Vagina (tissue), 2 donors: ENCODE results near the gene LRRFIP1.

Source experiments
- POLR2A ChIP-seq, 2 donors: fragments of 450-650 bp; IDR thresholded peaks; one replicate each; pipeline ENCODE4 v1.6.1; 2017; ENCODE audit warnings: antibody characterized with exemption in 2 of 2, mild to moderate bottlenecking in 2 of 2, moderate library complexity in 2 of 2
- TF ChIP-seq, protein P1 (sequence below), 3 experiments: fragments of 450-650 bp in 2 of 3; fragments of 200-600 bp in 1 of 3; sonication (generic) in 1 of 3; IDR thresholded peaks; one replicate each; pipeline ENCODE4 v1.5.1; 2017 to 2019; ENCODE audit warnings: antibody characterized with exemption in 3 of 3, mild to moderate bottlenecking in 2 of 3, moderate library complexity in 2 of 3

DNA sequence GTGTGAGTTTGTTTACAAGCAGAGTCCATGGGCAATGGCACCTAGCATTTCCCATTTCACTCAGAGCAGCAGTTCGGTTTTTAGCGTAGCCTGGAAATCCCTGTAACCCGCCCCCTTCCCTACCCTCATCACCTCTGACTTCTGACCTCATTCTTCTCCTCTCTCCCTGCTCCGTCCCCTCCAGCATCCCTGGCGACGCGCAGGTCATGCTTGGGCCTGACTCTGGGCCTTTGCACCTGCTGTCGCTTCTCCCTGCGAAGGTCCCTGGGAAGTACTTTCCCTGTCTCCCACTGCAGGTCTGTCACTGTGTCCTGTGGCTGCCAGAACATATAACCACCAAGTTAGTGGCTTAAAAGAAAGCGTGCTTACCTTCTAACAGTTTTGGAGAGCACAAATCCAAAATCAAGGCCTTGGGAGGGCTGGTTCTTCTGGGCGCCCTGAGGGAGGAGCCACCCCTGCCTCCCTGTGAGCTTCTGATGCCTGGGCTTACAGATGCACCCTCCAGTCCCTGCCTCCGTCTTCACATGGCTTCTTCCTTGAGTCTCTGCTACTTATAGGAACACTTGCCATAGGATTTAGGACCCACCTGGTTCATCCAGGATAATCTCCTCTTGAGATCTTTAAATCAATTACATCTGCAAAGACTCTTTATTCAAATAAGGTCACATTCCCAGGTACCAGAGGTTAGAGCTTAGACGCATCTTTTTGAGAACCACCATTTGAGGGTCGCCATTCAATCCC, 28.7 kb upstream of the LRRFIP1 start:
- TF ChIP-seq POLR2A (IDR thresholded peaks at IDR 0.05) = no peak
- TF ChIP-seq, protein P1, sequence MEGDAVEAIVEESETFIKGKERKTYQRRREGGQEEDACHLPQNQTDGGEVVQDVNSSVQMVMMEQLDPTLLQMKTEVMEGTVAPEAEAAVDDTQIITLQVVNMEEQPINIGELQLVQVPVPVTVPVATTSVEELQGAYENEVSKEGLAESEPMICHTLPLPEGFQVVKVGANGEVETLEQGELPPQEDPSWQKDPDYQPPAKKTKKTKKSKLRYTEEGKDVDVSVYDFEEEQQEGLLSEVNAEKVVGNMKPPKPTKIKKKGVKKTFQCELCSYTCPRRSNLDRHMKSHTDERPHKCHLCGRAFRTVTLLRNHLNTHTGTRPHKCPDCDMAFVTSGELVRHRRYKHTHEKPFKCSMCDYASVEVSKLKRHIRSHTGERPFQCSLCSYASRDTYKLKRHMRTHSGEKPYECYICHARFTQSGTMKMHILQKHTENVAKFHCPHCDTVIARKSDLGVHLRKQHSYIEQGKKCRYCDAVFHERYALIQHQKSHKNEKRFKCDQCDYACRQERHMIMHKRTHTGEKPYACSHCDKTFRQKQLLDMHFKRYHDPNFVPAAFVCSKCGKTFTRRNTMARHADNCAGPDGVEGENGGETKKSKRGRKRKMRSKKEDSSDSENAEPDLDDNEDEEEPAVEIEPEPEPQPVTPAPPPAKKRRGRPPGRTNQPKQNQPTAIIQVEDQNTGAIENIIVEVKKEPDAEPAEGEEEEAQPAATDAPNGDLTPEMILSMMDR (IDR thresholded peaks at IDR 0.05) = no peak
